ENCODE measurements around the gene PTPRM. TPM values are rescaled to one million over a fixed set of nuclear protein-coding genes. Genes with fewer than 3 reads are reported as not detected.

Gene PTPRM
- total and polyA plus RNA-seq, 7 donors: 3.9 to 151 (median 62.8) TPM

DNA sequence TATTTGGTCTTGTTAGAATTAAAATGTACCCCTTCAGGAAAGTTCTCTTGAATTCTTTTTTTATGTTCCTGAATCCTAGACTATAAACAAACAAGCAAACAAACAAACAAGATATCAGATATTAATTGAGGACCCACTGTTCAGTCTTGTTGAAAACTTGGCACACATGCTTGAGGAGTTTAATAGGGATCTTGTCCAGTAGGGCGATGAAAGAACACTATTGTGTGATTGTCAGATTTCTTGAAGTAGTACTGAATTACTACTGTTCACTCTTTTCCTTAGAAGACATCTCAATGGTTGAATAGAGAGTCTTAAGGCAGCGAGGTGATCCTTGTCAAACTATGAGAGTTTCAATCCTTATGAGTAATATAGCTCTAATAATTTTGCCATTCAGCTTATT, 130.2 kb downstream of the PTPRM start:
- 85 to 92% methylated on average over 2 of the region's 2 CpGs for WGBS, 2 donors
- no peak for DNase-seq
- H3K36me3 ChIP-seq: no peaks in the 10 kb centered on the region
- no peak overlapping the region for H3K27ac ChIP-seq
- TF ChIP-seq EP300 (IDR thresholded peaks at IDR 0.05): no peak
- no peak for TF ChIP-seq POLR2A (IDR thresholded peaks at IDR 0.05)
- TF ChIP-seq, protein P1, sequence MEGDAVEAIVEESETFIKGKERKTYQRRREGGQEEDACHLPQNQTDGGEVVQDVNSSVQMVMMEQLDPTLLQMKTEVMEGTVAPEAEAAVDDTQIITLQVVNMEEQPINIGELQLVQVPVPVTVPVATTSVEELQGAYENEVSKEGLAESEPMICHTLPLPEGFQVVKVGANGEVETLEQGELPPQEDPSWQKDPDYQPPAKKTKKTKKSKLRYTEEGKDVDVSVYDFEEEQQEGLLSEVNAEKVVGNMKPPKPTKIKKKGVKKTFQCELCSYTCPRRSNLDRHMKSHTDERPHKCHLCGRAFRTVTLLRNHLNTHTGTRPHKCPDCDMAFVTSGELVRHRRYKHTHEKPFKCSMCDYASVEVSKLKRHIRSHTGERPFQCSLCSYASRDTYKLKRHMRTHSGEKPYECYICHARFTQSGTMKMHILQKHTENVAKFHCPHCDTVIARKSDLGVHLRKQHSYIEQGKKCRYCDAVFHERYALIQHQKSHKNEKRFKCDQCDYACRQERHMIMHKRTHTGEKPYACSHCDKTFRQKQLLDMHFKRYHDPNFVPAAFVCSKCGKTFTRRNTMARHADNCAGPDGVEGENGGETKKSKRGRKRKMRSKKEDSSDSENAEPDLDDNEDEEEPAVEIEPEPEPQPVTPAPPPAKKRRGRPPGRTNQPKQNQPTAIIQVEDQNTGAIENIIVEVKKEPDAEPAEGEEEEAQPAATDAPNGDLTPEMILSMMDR (IDR thresholded peaks at IDR 0.05): no peak
- no peak for TF ChIP-seq POLR2AphosphoS5 (IDR thresholded peaks at IDR 0.05)
- no peaks in the 10 kb centered on the region for H3K9me3 ChIP-seq
- intact Hi-C loops (cut with DNase I): no loop called here
- no peak overlapping the region for H3K4me3 ChIP-seq
- no peaks in the 10 kb centered on the region for H3K27me3 ChIP-seq
- peaks cover 0 to 4% (median 0%) of the 10 kb centered on the region in 4 donors for H3K4me1 ChIP-seq

DNA sequence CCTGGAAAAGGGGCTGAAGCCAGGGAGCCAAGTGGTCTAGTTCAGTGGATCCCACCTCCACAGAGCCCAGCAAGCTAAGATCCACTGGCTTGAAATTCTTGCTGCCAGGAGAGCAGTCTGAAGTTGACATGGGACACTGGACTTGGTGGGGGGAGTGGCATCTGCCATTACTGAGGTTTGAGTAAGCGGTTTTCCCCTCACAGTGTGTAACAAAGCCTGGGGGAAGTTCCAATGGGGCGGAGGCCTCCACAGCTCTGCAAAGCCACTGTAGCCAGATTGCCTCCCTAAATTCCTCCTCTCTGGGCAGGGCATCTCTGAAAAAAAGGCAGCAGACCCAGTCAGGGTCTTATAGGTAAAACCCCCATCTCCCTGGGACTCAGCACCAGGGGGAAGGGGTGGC, 144.4 kb downstream of the PTPRM start:
- TF ChIP-seq, protein P1 (IDR thresholded peaks at IDR 0.05): no peak
- no peaks in the 10 kb centered on the region for H3K9me3 ChIP-seq
- H3K4me3 ChIP-seq: no peak overlapping the region
- H3K27ac ChIP-seq: no peak overlapping the region
- no peaks in the 10 kb centered on the region for H3K36me3 ChIP-seq
- WGBS, 2 donors: 89 to 92% methylated on average over 2 of the region's 2 CpGs
- DNase-seq: no peak
- no peaks in the 10 kb centered on the region for H3K27me3 ChIP-seq
- peaks cover 0 to 23% (median 4%) of the 10 kb centered on the region in 4 donors for H3K4me1 ChIP-seq
- intact Hi-C loops (cut with DNase I): no loop called here

- Histone ChIP-seq H3K36me3 (no peaks in the 10 kb centered on the region), H3K9me3 (no peaks in the 10 kb centered on the region), H3K27me3 (no peaks in the 10 kb centered on the region), H3K27ac (no peak overlapping the region), H3K4me1 (peaks cover 0 to 8% (median 2%) of the 10 kb centered on the region in 4 donors), H3K4me3 (no peak overlapping the region)
- TF ChIP-seq EP300 (IDR thresholded peaks at IDR 0.05): no peak
- no peak for TF ChIP-seq POLR2A (IDR thresholded peaks at IDR 0.05)
- TF ChIP-seq, protein P1 (IDR thresholded peaks at IDR 0.05): no peak
- TF ChIP-seq POLR2AphosphoS5 (IDR thresholded peaks at IDR 0.05): no peak
- 86 to 93% methylated on average over 1 of the region's 1 CpG for WGBS, 2 donors
- DNase-seq: no peak
- intact Hi-C loops (cut with DNase I): no loop called here
Observed at GRCh38 chr18:7720395-7720794, 153.3 kb downstream of the PTPRM start.

DNA sequence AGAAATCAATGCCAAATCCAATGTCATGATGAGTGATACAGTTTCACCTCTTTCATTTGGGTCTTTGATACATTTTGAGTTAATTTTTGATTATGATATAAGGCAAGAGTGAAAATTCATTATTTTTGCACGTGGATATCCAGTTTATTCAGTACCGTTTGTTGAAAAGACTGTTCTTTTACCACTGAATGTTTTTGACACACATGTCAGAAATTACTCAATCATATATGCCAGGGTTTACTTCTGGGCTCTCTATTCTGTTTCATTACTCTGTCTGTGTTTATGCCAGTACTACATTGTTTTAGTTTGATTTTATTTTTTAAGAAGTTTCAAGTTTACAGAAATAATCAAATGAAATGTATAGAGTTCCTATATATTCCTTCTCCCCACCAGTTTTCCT, 154.4 kb downstream of the PTPRM start:
- TF ChIP-seq EP300 (IDR thresholded peaks at IDR 0.05) (no peak), POLR2A (IDR thresholded peaks at IDR 0.05) (no peak), POLR2AphosphoS5 (IDR thresholded peaks at IDR 0.05) (no peak)
- TF ChIP-seq, protein P1 (IDR thresholded peaks at IDR 0.05): no peak
- Histone ChIP-seq H3K9me3 (no peaks in the 10 kb centered on the region), H3K4me1 (peaks cover 0 to 8% (median 2%) of the 10 kb centered on the region in 4 donors), H3K4me3 (no peak overlapping the region), H3K27me3 (no peaks in the 10 kb centered on the region), H3K27ac (no peak overlapping the region), H3K36me3 (no peaks in the 10 kb centered on the region)
- intact Hi-C loops (cut with DNase I): no loop called here
- no peak for DNase-seq
- WGBS, 2 donors: 70 to 74% methylated on average over 2 of the region's 2 CpGs

GRCh38 chr18:7722955-7723354, 155.8 kb downstream of the PTPRM start:
- H3K36me3 ChIP-seq: no peaks in the 10 kb centered on the region
- TF ChIP-seq EP300 (IDR thresholded peaks at IDR 0.05) (no peak), POLR2AphosphoS5 (IDR thresholded peaks at IDR 0.05) (no peak), POLR2A (IDR thresholded peaks at IDR 0.05) (no peak)
- TF ChIP-seq, protein P1 (IDR thresholded peaks at IDR 0.05): no peak
- H3K27me3 ChIP-seq: no peaks in the 10 kb centered on the region
- WGBS, 2 donors: 89 to 95% methylated on average over 3 of the region's 3 CpGs
- no peak overlapping the region for H3K4me3 ChIP-seq
- intact Hi-C loops (cut with DNase I): no loop called here
- DNase-seq: no peak
- H3K9me3 ChIP-seq: no peaks in the 10 kb centered on the region
- no peak overlapping the region for H3K27ac ChIP-seq
- H3K4me1 ChIP-seq: peaks cover 0 to 18% (median 11%) of the 10 kb centered on the region in 4 donors

Data from sigmoid colon (tissue), 7 donors.